Esophagus squamous epithelium (tissue), 5 donors: ENCODE results near the gene ABCA5. TPM values are rescaled to one million over a fixed set of nuclear protein-coding genes. Genes with fewer than 3 reads are reported as not detected.

ENCODE experiments used
- DNase-seq: peaks from one replicate; lab custom pipeline; 2025; lab: John Stamatoyannopoulos, UW
- H3K27ac ChIP-seq, 4 donors: fragments of 200-600 bp; sonication (generic); one replicate each; pipeline ENCODE4 v1.5.1; 2016 to 2019; ENCODE audit warnings: mild to moderate bottlenecking in 1 of 4
- H3K27me3 ChIP-seq, 4 donors: fragments of 200-600 bp; sonication (generic); 1 replicate in 3 of 4; 2 replicates in 1 of 4; pipeline versions ENCODE4 v1.5.1 to v1.6.0; 2017 to 2021; ENCODE audit warnings: antibody characterized with exemption in 1 of 4
- H3K36me3 ChIP-seq, 3 donors: fragments of 200-600 bp; sonication (generic); one replicate each; pipeline ENCODE4 v1.5.1; 2016 to 2019
- H3K4me1 ChIP-seq, 3 donors: fragments of 200-600 bp; sonication (generic); one replicate each; pipeline ENCODE4 v1.5.1; 2017 to 2019
- H3K4me3 ChIP-seq, 4 donors: fragments of 200-600 bp; sonication (generic); 1 replicate in 3 of 4; 2 replicates in 1 of 4; pipeline ENCODE4 v1.5.1; 2016 to 2019; ENCODE audit warnings: mild to moderate bottlenecking in 2 of 4, moderate library complexity in 1 of 4
- H3K9me3 ChIP-seq, 3 donors: fragments of 200-600 bp; sonication (generic); one replicate each; pipeline ENCODE4 v1.5.1; 2016 to 2019
- POLR2A ChIP-seq, 4 donors: fragments of 450-650 bp; IDR thresholded peaks; one replicate each; pipeline ENCODE4 v1.6.1; 2017; ENCODE audit warnings: antibody characterized with exemption in 4 of 4, mild to moderate bottlenecking in 4 of 4, moderate library complexity in 3 of 4
- WGBS, 2 donors: methylation state at CpG; one replicate each; pipeline ENCODE4 v1.1.5; 2018; 5-methylcytosine and 5-hydroxymethylcytosine counted together
- intact Hi-C: fragments of 100-400 bp; cut with DNase I; formaldehyde crosslinking; loops from one replicate; pipeline ENCODE4 v1.15.0; 2022
- total RNA-seq, 4 donors: library from RNA; depleted of rRNA; stranded (reverse); fragments of >200 nt; gene quantifications; one replicate each; pipeline ENCODE4 v1.1.0, GENCODE V29; 2016
- TF ChIP-seq, protein P1 (sequence below), 6 experiments: fragments of 450-650 bp in 4 of 6; fragments of 200-600 bp in 2 of 6; sonication (generic) in 2 of 6; IDR thresholded peaks; one replicate each; pipeline ENCODE4 v1.5.1; 2016 to 2019; ENCODE audit warnings: antibody characterized with exemption in 6 of 6, mild to moderate bottlenecking in 4 of 6, moderate library complexity in 4 of 6
- donor health status: DM: yes; HTN: yes; CAD: no.

The ABCA5 gene, protein sequence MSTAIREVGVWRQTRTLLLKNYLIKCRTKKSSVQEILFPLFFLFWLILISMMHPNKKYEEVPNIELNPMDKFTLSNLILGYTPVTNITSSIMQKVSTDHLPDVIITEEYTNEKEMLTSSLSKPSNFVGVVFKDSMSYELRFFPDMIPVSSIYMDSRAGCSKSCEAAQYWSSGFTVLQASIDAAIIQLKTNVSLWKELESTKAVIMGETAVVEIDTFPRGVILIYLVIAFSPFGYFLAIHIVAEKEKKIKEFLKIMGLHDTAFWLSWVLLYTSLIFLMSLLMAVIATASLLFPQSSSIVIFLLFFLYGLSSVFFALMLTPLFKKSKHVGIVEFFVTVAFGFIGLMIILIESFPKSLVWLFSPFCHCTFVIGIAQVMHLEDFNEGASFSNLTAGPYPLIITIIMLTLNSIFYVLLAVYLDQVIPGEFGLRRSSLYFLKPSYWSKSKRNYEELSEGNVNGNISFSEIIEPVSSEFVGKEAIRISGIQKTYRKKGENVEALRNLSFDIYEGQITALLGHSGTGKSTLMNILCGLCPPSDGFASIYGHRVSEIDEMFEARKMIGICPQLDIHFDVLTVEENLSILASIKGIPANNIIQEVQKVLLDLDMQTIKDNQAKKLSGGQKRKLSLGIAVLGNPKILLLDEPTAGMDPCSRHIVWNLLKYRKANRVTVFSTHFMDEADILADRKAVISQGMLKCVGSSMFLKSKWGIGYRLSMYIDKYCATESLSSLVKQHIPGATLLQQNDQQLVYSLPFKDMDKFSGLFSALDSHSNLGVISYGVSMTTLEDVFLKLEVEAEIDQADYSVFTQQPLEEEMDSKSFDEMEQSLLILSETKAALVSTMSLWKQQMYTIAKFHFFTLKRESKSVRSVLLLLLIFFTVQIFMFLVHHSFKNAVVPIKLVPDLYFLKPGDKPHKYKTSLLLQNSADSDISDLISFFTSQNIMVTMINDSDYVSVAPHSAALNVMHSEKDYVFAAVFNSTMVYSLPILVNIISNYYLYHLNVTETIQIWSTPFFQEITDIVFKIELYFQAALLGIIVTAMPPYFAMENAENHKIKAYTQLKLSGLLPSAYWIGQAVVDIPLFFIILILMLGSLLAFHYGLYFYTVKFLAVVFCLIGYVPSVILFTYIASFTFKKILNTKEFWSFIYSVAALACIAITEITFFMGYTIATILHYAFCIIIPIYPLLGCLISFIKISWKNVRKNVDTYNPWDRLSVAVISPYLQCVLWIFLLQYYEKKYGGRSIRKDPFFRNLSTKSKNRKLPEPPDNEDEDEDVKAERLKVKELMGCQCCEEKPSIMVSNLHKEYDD (N-terminal part only)
- 10 to 100 TPM; 20.0 to 60.7 (median 28.1) TPM for total RNA-seq

- Histone ChIP-seq H3K4me3 (peak within 1 kb of the TSS; percentile 65 to 89 (median 87)), H3K27me3 (no peaks in the 10 kb centered on the region), H3K4me1 (peaks cover 0 to 30% (median 9%) of the 10 kb centered on the region in 3 donors), H3K27ac (peak within 1 kb of the TSS; percentile 90 to 98 (median 96)), H3K36me3 (peaks cover 0 to 9% (median 0%) of the 10 kb centered on the region in 3 donors), H3K9me3 (no peaks in the 10 kb centered on the region)
- peak; percentile 62 for DNase-seq
- intact Hi-C loops, result no loop called here
- TF ChIP-seq, protein P1, sequence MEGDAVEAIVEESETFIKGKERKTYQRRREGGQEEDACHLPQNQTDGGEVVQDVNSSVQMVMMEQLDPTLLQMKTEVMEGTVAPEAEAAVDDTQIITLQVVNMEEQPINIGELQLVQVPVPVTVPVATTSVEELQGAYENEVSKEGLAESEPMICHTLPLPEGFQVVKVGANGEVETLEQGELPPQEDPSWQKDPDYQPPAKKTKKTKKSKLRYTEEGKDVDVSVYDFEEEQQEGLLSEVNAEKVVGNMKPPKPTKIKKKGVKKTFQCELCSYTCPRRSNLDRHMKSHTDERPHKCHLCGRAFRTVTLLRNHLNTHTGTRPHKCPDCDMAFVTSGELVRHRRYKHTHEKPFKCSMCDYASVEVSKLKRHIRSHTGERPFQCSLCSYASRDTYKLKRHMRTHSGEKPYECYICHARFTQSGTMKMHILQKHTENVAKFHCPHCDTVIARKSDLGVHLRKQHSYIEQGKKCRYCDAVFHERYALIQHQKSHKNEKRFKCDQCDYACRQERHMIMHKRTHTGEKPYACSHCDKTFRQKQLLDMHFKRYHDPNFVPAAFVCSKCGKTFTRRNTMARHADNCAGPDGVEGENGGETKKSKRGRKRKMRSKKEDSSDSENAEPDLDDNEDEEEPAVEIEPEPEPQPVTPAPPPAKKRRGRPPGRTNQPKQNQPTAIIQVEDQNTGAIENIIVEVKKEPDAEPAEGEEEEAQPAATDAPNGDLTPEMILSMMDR (IDR thresholded peaks at IDR 0.05), result peak in 1 of 6 experiments; percentile 6
- TF ChIP-seq POLR2A (IDR thresholded peaks at IDR 0.05), result peak in 2 of 4 donors; percentile 87 to 96
- WGBS, 2 donors, result 1 to 3% methylated on average over 4 to 27 of the region's 74 CpGs
These were observed at the start of gene ABCA5 for GRCh38 chr17:69327060-69327831. Gene ABCA5, minus strand, starts transcription at chr17:69327133. Its CDS starts 12,718 bp downstream, at chr17:69314415.

DNA sequence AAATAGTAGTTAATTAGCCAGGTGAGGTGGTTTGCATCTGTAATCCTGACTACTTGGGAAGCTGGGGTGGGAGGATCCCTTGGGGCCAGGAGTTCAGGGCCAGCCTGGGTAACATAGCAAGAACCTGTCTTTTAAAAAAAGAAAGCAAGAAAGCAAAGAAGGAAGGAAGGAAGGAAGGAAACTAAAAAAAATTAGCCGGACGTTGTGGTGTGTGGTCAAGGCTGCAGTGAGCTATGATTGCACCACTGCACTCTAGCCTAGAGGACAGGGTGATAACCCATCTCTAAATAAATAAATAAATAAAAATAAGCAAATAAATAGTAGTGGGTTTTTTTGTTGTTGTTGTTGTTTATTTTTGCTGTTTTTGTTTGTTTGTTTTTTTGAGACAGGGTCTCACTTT lies 48.3 kb upstream of the ABCA5 start:
- no peaks in the 10 kb centered on the region for H3K27me3 ChIP-seq
- no peak overlapping the region for H3K4me3 ChIP-seq
- no peaks in the 10 kb centered on the region for H3K4me1 ChIP-seq
- H3K9me3 ChIP-seq, result no peaks in the 10 kb centered on the region
- intact Hi-C loops, result no loop called here
- no peak overlapping the region for H3K27ac ChIP-seq
- no peak for DNase-seq
- 53 to 74% methylated on average over 2 of the region's 2 CpGs for WGBS, 2 donors
- TF ChIP-seq, protein P1 (IDR thresholded peaks at IDR 0.05), result no peak
- no peaks in the 10 kb centered on the region for H3K36me3 ChIP-seq

- H3K4me3 ChIP-seq, result no peak overlapping the region
- TF ChIP-seq POLR2A (IDR thresholded peaks at IDR 0.05), result no peak
- TF ChIP-seq, protein P1 (IDR thresholded peaks at IDR 0.05), result no peak
- no peaks in the 10 kb centered on the region for H3K27me3 ChIP-seq
- H3K27ac ChIP-seq, result no peak overlapping the region
- no peaks in the 10 kb centered on the region for H3K36me3 ChIP-seq
- no peaks in the 10 kb centered on the region for H3K4me1 ChIP-seq
- intact Hi-C loops, result no loop called here
- H3K9me3 ChIP-seq, result no peaks in the 10 kb centered on the region
- WGBS, 2 donors, result 71 to 77% methylated on average over 2 of the region's 2 CpGs
- DNase-seq, result no peak
These were observed 46.1 kb upstream of the ABCA5 start for GRCh38 chr17:69373069-69373468.

- TF ChIP-seq, protein P1 (IDR thresholded peaks at IDR 0.05), result no peak
- no peak for TF ChIP-seq POLR2A (IDR thresholded peaks at IDR 0.05)
- intact Hi-C loops, result no loop called here
- Histone ChIP-seq H3K27me3 (no peaks in the 10 kb centered on the region), H3K9me3 (no peaks in the 10 kb centered on the region), H3K4me1 (peaks cover 0 to 8% (median 0%) of the 10 kb centered on the region in 3 donors), H3K4me3 (no peak overlapping the region), H3K27ac (no peak overlapping the region), H3K36me3 (no peaks in the 10 kb centered on the region)
- WGBS, 2 donors, result 65 to 68% methylated on average over 3 of the region's 3 CpGs
- DNase-seq, result no peak
These were observed 40.4 kb upstream of the ABCA5 start for GRCh38 chr17:69367298-69367697.
